ENCODE measurements around the gene KHK. TPM values are rescaled to one million over a fixed set of nuclear protein-coding genes. Genes with fewer than 3 reads are reported as not detected.

KHK gene
- total RNA-seq, 2 donors from 2014 or later, result 2.5 to 5.1 TPM

DNA sequence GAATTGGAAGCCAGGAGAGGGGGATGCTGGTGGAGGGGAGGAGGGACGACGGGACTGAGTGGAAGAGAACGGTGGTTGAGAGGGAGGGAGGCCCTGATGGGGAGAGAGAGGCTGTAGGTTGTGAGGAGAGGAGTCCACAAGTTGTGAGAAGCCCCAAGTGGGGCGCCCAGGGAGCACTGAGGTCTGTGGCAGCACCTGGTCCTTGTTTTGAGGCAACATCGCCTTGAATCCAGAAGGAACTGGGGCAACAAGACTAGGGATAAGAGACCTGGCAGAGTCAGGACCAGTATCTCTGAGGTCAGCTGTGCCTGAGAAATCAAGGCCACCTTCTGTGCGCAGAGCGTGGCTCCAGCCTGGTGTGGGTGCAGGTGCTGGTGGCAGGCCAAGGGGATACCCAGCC lies 51.5 kb downstream of the KHK start:
- Mint-ChIP-seq H3K9me3 (no peaks in the 10 kb centered on the region), H3K4me3 (no peak overlapping the region), H3K36me3 (peaks cover 3% of the 10 kb centered on the region), H3K27ac (no peak overlapping the region), H3K4me1 (ENCODE audit: low read depth in 2 of 2) (peaks cover 13 to 17% of the 10 kb centered on the region in 2 donors), H3K27me3 (peaks cover 4 to 5% of the 10 kb centered on the region in 2 donors)
- no peak for DNase-seq (ENCODE audit: low spot score)
- no peak for ATAC-seq

DNA sequence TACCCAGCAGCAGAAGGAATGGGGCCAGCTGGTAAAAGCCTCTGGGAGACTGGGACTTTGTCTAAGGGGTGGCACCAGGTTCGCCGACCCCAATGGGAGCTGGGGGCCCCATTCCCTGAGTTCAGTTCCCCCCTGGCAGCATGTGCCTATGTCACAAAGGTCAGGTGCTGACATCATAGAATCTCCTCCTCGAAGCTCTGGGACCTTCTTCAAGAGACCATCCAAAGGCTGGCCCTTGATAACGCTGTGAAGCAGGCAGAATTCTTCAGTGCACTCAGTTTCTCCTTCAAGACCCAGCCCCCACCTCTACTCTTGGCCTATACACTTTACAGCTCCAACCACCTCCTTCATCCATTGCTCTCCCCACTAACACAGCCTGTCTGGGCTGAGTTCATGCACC lies 52.7 kb downstream of the KHK start, which contains the start of gene PRR30:
Gene PRR30, minus strand, starts transcription at position 101 of the 400 bp plus-strand sequence. CDS start 1,081 bp downstream, outside the sequence.
- Mint-ChIP-seq H3K36me3 (no peaks in the 10 kb centered on the region), H3K27me3 (peaks cover 8 to 16% of the 10 kb centered on the region in 2 donors), H3K4me3 (no peak within 1 kb of the TSS), H3K27ac (no peak within 1 kb of the TSS), H3K9me3 (no peaks in the 10 kb centered on the region), H3K4me1 (ENCODE audit: low read depth in 2 of 2) (peaks cover 5 to 9% of the 10 kb centered on the region in 2 donors)
- no peak for ATAC-seq
- DNase-seq (ENCODE audit: low spot score), result no peak

GRCh38 chr2:27143285-27143684 lies 56.7 kb downstream of the KHK start:
- Mint-ChIP-seq H3K36me3 (no peaks in the 10 kb centered on the region), H3K27me3 (peaks cover 18 to 28% of the 10 kb centered on the region in 2 donors), H3K4me3 (no peak overlapping the region), H3K27ac (no peak overlapping the region), H3K9me3 (no peaks in the 10 kb centered on the region), H3K4me1 (ENCODE audit: low read depth in 2 of 2) (no peaks in the 10 kb centered on the region)
- DNase-seq (ENCODE audit: low spot score) (peak; percentile 13), ATAC-seq (no peak)

DNA sequence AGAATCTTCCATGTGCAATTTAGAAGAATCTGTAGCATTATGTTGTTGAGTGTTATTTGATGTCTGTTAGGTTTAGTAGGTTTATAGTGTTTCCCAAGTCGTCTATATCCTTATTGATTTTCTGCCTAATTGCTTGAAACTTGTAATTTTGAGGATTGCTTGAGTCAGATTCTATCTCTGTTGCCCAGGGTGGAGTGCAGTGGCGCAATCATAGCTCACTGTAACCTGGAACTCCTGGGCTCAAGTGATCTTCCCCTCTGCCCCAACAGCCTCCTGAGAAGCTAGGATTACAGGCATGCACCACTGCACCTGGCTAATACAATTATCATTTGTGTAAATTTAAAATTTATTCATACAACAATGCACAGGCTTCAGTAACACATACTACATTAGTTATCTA lies 59.1 kb downstream of the KHK start:
- Mint-ChIP-seq H3K9me3 (no peaks in the 10 kb centered on the region), H3K27me3 (peaks cover 18 to 30% of the 10 kb centered on the region in 2 donors), H3K4me1 (ENCODE audit: low read depth in 2 of 2) (no peaks in the 10 kb centered on the region), H3K36me3 (no peaks in the 10 kb centered on the region), H3K27ac (no peak overlapping the region), H3K4me3 (no peak overlapping the region)
- ATAC-seq, result no peak
- DNase-seq (ENCODE audit: low spot score), result no peak

DNA sequence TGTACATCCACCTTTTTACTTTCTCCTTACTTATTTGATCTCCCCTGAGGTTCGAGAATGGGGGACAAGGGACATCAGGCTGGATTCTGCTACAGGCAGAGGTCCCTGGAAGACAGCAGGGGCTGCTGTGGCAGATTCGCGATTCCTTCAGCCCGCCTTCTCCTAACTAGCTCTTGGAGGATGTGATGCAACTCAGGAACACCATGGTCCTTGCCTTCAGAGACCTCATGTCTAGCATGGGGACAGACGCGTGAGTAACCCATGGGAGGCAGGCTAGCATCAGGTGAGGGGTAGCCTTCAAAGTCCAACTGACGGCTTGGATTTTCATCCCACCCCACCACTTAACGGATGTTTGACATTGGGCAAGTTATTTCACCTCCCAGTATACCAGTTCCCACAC lies 61.4 kb downstream of the KHK start:
- ATAC-seq (no peak), DNase-seq (ENCODE audit: low spot score) (no peak)
- no peaks in the 10 kb centered on the region for H3K36me3 Mint-ChIP-seq
- H3K4me1 Mint-ChIP-seq (ENCODE audit: low read depth in 2 of 2), result no peaks in the 10 kb centered on the region
- H3K4me3 Mint-ChIP-seq, result no peak overlapping the region
- no peak overlapping the region for H3K27ac Mint-ChIP-seq
- H3K27me3 Mint-ChIP-seq, result peaks cover 15 to 27% of the 10 kb centered on the region in 2 donors
- H3K9me3 Mint-ChIP-seq, result no peaks in the 10 kb centered on the region

DNA sequence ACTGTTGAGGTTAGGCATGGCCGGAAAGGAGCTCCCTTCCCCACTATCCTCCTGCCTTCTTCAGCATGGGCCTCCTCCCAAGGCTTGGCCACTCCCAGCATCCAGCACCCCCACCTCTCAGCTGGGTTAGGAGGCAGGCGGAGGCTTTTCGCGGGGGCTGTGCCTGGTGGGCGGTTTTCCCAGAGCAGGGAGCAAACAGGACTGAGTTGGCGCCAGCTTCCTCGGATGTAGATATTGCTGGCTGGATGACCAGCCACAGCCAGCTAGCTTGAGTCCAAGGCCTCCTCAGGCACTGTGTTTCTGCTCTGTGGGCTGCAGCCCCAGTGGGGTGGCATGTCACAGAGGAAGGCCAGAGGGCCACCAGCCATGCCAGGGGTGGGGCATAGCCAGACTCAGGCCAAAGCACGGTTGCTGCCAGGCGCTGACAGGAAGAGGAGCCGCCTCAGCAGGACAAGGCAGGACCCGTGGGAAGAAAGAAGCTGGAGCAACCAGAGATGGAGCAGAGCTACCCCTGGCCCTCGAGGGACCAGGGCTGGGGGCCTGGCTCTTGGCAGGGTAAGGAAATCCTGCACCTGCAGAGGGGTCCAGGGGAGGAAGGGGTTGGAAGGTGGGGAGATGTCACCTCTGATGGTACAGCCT lies 62.3 kb downstream of the KHK start, which contains the start of gene TCF23:
Gene TCF23, plus strand, starts transcription at position 204 of the 639 bp plus-strand sequence. Its CDS starts 130 bp downstream, at position 334.
- Mint-ChIP-seq H3K9me3 (no peaks in the 10 kb centered on the region), H3K27me3 (peaks cover 12 to 17% of the 10 kb centered on the region in 2 donors), H3K4me1 (ENCODE audit: low read depth in 2 of 2) (no peaks in the 10 kb centered on the region), H3K4me3 (no peak within 1 kb of the TSS), H3K36me3 (no peaks in the 10 kb centered on the region), H3K27ac (no peak within 1 kb of the TSS)
- no peak for ATAC-seq
- no peak for DNase-seq (ENCODE audit: low spot score)

DNA sequence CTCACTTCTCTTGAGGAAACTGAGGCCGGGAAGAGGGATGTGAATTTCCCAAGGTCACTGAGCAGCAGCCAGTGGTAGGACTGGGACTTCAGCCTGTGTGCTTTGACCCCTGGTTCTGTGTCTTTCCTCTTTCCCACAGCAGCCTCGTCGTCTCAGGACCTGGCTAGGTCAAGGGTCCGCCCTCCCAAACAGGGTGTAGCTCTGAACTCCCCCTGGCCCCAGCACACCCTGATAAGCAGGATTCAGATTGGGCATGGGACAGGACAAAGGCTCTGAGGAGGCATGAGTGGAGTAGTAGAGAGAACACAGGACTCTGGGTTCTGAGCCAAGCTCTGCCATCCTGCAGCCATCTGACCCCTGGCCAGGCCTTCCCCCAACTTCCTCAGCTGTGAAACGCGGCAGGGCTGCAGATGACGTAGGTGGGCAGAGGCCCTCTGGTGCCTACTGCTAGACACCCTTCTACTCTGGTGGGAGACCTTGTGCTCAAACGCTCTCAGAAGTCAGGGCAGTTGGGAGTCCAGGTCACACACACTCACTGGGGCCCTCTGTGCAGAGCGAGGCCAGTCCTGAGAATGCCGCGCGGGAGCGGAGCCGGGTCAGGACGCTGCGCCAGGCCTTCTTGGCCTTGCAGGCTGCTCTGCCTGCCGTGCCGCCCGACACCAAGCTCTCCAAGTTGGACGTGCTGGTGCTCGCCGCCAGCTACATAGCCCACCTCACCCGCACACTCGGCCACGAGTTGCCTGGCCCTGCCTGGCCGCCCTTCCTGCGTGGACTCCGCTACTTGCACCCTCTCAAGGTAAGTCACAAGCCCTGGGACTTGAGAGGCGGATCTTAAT lies 63.2 kb downstream of the KHK start:
- H3K36me3 Mint-ChIP-seq, result no peaks in the 10 kb centered on the region
- no peaks in the 10 kb centered on the region for H3K4me1 Mint-ChIP-seq (ENCODE audit: low read depth in 2 of 2)
- no peak overlapping the region for H3K27ac Mint-ChIP-seq

More for the DNA sequence above, 63.2 kb downstream of the KHK start:
- Mint-ChIP-seq H3K4me3 (no peak overlapping the region), H3K9me3 (no peaks in the 10 kb centered on the region), H3K27me3 (peaks cover 7 to 9% of the 10 kb centered on the region in 2 donors)
- DNase-seq (ENCODE audit: low spot score) (no peak), ATAC-seq (peak; percentile 17 to 34)

Other genes starting within 250 kb of the KHK start
- gene DPYSL5, start 238.6 kb upstream of the KHK start, total RNA-seq, result not detected
- gene MAPRE3, start 116.1 kb upstream of the KHK start, total RNA-seq, result 10 to 100 TPM in 1 of 2 donors, 1 to 10 TPM in 1; 5.7 to 10.0 TPM
- 100 to 1,000 TPM; 132 to 176 TPM for gene TMEM214, start 53.8 kb upstream of the KHK start, total RNA-seq
- 10 to 100 TPM; 12.5 to 20.5 TPM for gene AGBL5, start 35.1 kb upstream of the KHK start, total RNA-seq
- gene OST4, start 15.1 kb upstream of the KHK start, total RNA-seq, result 100 to 1,000 TPM; 286 to 393 TPM
- 10 to 100 TPM in 1 of 2 donors, 1 to 10 TPM in 1; 8.7 to 14.2 TPM for gene EMILIN1, start 8.2 kb upstream of the KHK start, total RNA-seq
- gene CGREF1, start 32.4 kb downstream of the KHK start, total RNA-seq, result 1 to 10 TPM in 1 of 2 donors, under 1 TPM in 1; 0.36 to 1.4 TPM
- under 1 TPM in 1 of 2 donors, not detected in 1; 0.25 TPM for gene ABHD1, start 37.0 kb downstream of the KHK start, total RNA-seq
- 100 to 1,000 TPM in 1 of 2 donors, 10 to 100 TPM in 1; 91.6 to 109 TPM for gene PREB, start 47.9 kb downstream of the KHK start, total RNA-seq
- gene PRR30, start 52.6 kb downstream of the KHK start, total RNA-seq, result not detected
- not detected for gene TCF23, start 62.2 kb downstream of the KHK start, total RNA-seq
- 10 to 100 TPM; 59.3 to 59.9 TPM for gene ATRAID, start 125.3 kb downstream of the KHK start, total RNA-seq
- 100 to 1,000 TPM in 1 of 2 donors, 10 to 100 TPM in 1; 40.7 to 123 TPM for gene SLC5A6, start 125.5 kb downstream of the KHK start, total RNA-seq
- 100 to 1,000 TPM in 1 of 2 donors, 10 to 100 TPM in 1; 50.6 to 175 TPM for gene CAD, start 130.6 kb downstream of the KHK start, total RNA-seq
- gene SLC30A3, start 176.3 kb downstream of the KHK start, total RNA-seq, result not detected
- not detected for gene DNAJC5G, start 188.7 kb downstream of the KHK start, total RNA-seq
- under 1 TPM; 0.28 to 0.33 TPM for gene TRIM54, start 195.7 kb downstream of the KHK start, total RNA-seq
- gene UCN, start 221.7 kb downstream of the KHK start, total RNA-seq, result 1 to 10 TPM; 1.3 TPM
- 10 to 100 TPM; 92.4 to 96.1 TPM for gene MPV17, start 236.3 kb downstream of the KHK start, total RNA-seq